Body of pancreas (tissue), 4 donors: ENCODE data around the gene STRBP. TPM values are rescaled to one million over a fixed set of nuclear protein-coding genes. Genes with fewer than 3 reads are reported as not detected.
A peak's percentile ranks its signal among the peaks of the same experiment; 100 is the strongest.

Experiments
- ATAC-seq: fragments of 150-250 bp; one replicate; pipeline ENCODE4 v1.9.1; 2016
- DNase-seq, 4 donors: peaks; one replicate each; pipeline ENCODE4 v3.0.0-alpha.2; 2019
- H3K27ac ChIP-seq, 4 donors: fragments of 200-600 bp; sonication (generic); 1 replicate in 3 of 4; 2 replicates in 1 of 4; pipeline versions ENCODE4 v1.5.1 to v1.6.1; 2016 to 2019; ENCODE audit warnings: mild to moderate bottlenecking in 1 of 4, mixed read lengths in 1 of 4, moderate library complexity in 1 of 4
- H3K27me3 ChIP-seq, 2 donors: fragments of 200-600 bp; sonication (generic); one replicate each; pipeline ENCODE4 v1.6.0; 2016; ENCODE audit warnings: mild to moderate bottlenecking in 1 of 2
- H3K36me3 ChIP-seq, 2 donors: fragments of 200-600 bp; sonication (generic); replicated peaks in 1 of 2; 2 replicates each; pipeline ENCODE4 v1.5.1; 2016; ENCODE audit warnings: low read depth in 2 of 2; ENCODE audit not compliant: insufficient read depth in 1 of 2
- H3K4me1 ChIP-seq: fragments of 200-600 bp; sonication (generic); one replicate; pipeline ENCODE4 v1.6.0; 2016
- H3K4me3 ChIP-seq, 2 donors: fragments of 200-600 bp; sonication (generic); 1 replicate in 1 of 2; 2 replicates in 1 of 2; pipeline ENCODE4 v1.5.1; 2016 to 2019
- H3K9me3 ChIP-seq, 3 donors: fragments of 200-600 bp; sonication (generic); 1 replicate in 2 of 3; 2 replicates in 1 of 3; pipeline ENCODE4 v1.5.1; 2016
- CTCF ChIP-seq, 7 experiments: fragments of 450-650 bp in 4 of 7; fragments of 200-600 bp in 3 of 7; sonication (generic) in 3 of 7; IDR thresholded peaks; one replicate each; pipeline ENCODE4 v1.5.1; 2016 to 2019; ENCODE audit warnings: antibody characterized with exemption in 7 of 7
- POLR2A ChIP-seq, 3 donors: fragments of 450-650 bp; IDR thresholded peaks; one replicate each; pipeline ENCODE4 v1.6.1; 2016; ENCODE audit warnings: antibody characterized with exemption in 3 of 3, mild to moderate bottlenecking in 2 of 3
- WGBS, 2 donors: methylation state at CpG; one replicate each; pipeline ENCODE4 v1.1.5; 2017; 5-methylcytosine and 5-hydroxymethylcytosine counted together
- intact Hi-C: fragments of 100-400 bp; cut with DNase I; formaldehyde crosslinking; loops from one replicate; pipeline ENCODE4 v1.15.1; 2023
- total RNA-seq, 2 donors: library from RNA; depleted of rRNA; stranded (reverse); fragments of >200 nt; gene quantifications; one replicate each; pipeline ENCODE4 v1.1.0, GENCODE V29; 2016

Gene STRBP
- total RNA-seq, 2 donors from 2014 or later = 11.5 to 13.5 TPM

- ATAC-seq (no peak), DNase-seq (no peak)
- WGBS, 2 donors = 93% methylated on average over 16 of the region's 16 CpGs
- Histone ChIP-seq H3K36me3 (no peaks in the 10 kb centered on the region), H3K27ac (no peak overlapping the region), H3K4me1 (peaks cover 10% of the 10 kb centered on the region), H3K4me3 (no peak overlapping the region), H3K27me3 (no peaks in the 10 kb centered on the region), H3K9me3 (no peaks in the 10 kb centered on the region)
- TF ChIP-seq POLR2A (IDR thresholded peaks at IDR 0.05) (no peak), CTCF (IDR thresholded peaks at IDR 0.05) (no peak)
- intact Hi-C loops = no loop called here
Measured at GRCh38 chr9:123115146-123115913, 153.1 kb downstream of the STRBP start.

GRCh38 chr9:123113185-123113584, 155.2 kb downstream of the STRBP start:
- no peak for TF ChIP-seq POLR2A (IDR thresholded peaks at IDR 0.05)
- TF ChIP-seq CTCF (IDR thresholded peaks at IDR 0.05) = no peak
- Histone ChIP-seq H3K27me3 (no peaks in the 10 kb centered on the region), H3K36me3 (no peaks in the 10 kb centered on the region), H3K4me3 (no peak overlapping the region), H3K4me1 (peaks cover 10% of the 10 kb centered on the region), H3K9me3 (no peaks in the 10 kb centered on the region), H3K27ac (no peak overlapping the region)
- no peak for ATAC-seq
- intact Hi-C loops = no loop called here
- 89 to 90% methylated on average over 7 of the region's 7 CpGs for WGBS, 2 donors
- no peak for DNase-seq

GRCh38 chr9:123112015-123112975, 156.1 kb downstream of the STRBP start:
- H3K27me3 ChIP-seq = no peaks in the 10 kb centered on the region
- DNase-seq (peak in 2 of 4 donors; percentile 19 to 36), ATAC-seq (peak; percentile 22)
- no peaks in the 10 kb centered on the region for H3K9me3 ChIP-seq
- no peak for TF ChIP-seq CTCF (IDR thresholded peaks at IDR 0.05)
- TF ChIP-seq POLR2A (IDR thresholded peaks at IDR 0.05) = no peak
- no peak overlapping the region for H3K4me3 ChIP-seq
- H3K36me3 ChIP-seq = no peaks in the 10 kb centered on the region
- H3K4me1 ChIP-seq = peaks cover 10% of the 10 kb centered on the region
- H3K27ac ChIP-seq = peak overlapping the region in 1 of 4 donors; percentile 3
- 73 to 85% methylated on average over 29 to 43 of the region's 43 CpGs for WGBS, 2 donors
- intact Hi-C loops = no loop called here

- no peak overlapping the region for H3K4me3 ChIP-seq
- no peak for TF ChIP-seq POLR2A (IDR thresholded peaks at IDR 0.05)
- peak in 1 of 7 experiments; percentile 11 for TF ChIP-seq CTCF (IDR thresholded peaks at IDR 0.05)
- H3K27ac ChIP-seq = peak overlapping the region in 1 of 4 donors; percentile 3
- H3K9me3 ChIP-seq = no peaks in the 10 kb centered on the region
- DNase-seq (peak; percentile 33 to 68 (median 48)), ATAC-seq (peak; percentile 58)
- 43 to 46% methylated on average over 8 of the region's 8 CpGs for WGBS, 2 donors
- H3K36me3 ChIP-seq = no peaks in the 10 kb centered on the region
- H3K27me3 ChIP-seq = no peaks in the 10 kb centered on the region
- intact Hi-C loops = no loop called here
- H3K4me1 ChIP-seq = peaks cover 10% of the 10 kb centered on the region
Measured at GRCh38 chr9:123111427-123112014, 156.9 kb downstream of the STRBP start.
